Measurements from ENCODE around the gene APOBEC4. TPM values are rescaled to one million over a fixed set of nuclear protein-coding genes. Genes with fewer than 3 reads are reported as not detected.

Gene APOBEC4
- total RNA-seq, 1 experiment from 2014 or later: not detected

- Histone ChIP-seq H3K4me1 (no peaks in the 10 kb centered on the region), H3K27me3 (replicated peaks; ENCODE audit: control insufficient read depth, insufficient read depth, low read length) (no peaks in the 10 kb centered on the region), H3K36me3 (ENCODE audit: control insufficient read depth, insufficient read depth, low read length) (no peaks in the 10 kb centered on the region), H3K4me3 (ENCODE audit: low read depth, low read length) (no peak overlapping the region), H3K9me3 (no peaks in the 10 kb centered on the region)
- no peak for DNase-seq
- H3K36me3 Mint-ChIP-seq (ENCODE audit: insufficient read depth, unreplicated experiment): no peaks in the 10 kb centered on the region
- intact Hi-C loops (cut with micrococcal nuclease; ENCODE audit: unreplicated experiment): no loop called here
- POLR2A ChIA-PET: no interaction called here
- no TSS peak for BruUV-seq (replicated peaks)
- no peak for TF ChIP-seq CTCF (IDR thresholded peaks at IDR 0.05; ENCODE audit: insufficient read depth in 1 of 2, low read depth in 1 of 2, low read length in 1 of 2, severe bottlenecking in 1 of 2, unreplicated experiment in 1 of 2)
- H3K27ac Mint-ChIP-seq (ENCODE audit: unreplicated experiment): no peak overlapping the region
- H3K27me3 Mint-ChIP-seq (ENCODE audit: insufficient read depth, unreplicated experiment): no peaks in the 10 kb centered on the region
- no peaks in the 10 kb centered on the region for H3K9me3 Mint-ChIP-seq (ENCODE audit: unreplicated experiment)
- CTCF ChIA-PET: no interaction called here
- H3K4me3 Mint-ChIP-seq (ENCODE audit: unreplicated experiment): no peak overlapping the region
- no peaks in the 10 kb centered on the region for H3K4me1 Mint-ChIP-seq (ENCODE audit: low read depth, unreplicated experiment)
Measured at GRCh38 chr1:183597656-183598347, 55.3 kb downstream of the APOBEC4 start.

- Mint-ChIP-seq H3K9me3 (ENCODE audit: unreplicated experiment) (no peaks in the 10 kb centered on the region), H3K4me3 (ENCODE audit: unreplicated experiment) (no peak overlapping the region), H3K36me3 (ENCODE audit: insufficient read depth, unreplicated experiment) (no peaks in the 10 kb centered on the region), H3K27ac (ENCODE audit: unreplicated experiment) (no peak overlapping the region), H3K27me3 (ENCODE audit: insufficient read depth, unreplicated experiment) (no peaks in the 10 kb centered on the region), H3K4me1 (ENCODE audit: low read depth, unreplicated experiment) (no peaks in the 10 kb centered on the region)
- no peaks in the 10 kb centered on the region for H3K27me3 ChIP-seq (replicated peaks; ENCODE audit: control insufficient read depth, insufficient read depth, low read length)
- TF ChIP-seq CTCF (IDR thresholded peaks at IDR 0.05; ENCODE audit: insufficient read depth in 1 of 2, low read depth in 1 of 2, low read length in 1 of 2, severe bottlenecking in 1 of 2, unreplicated experiment in 1 of 2): no peak
- no peak for DNase-seq
- intact Hi-C loops (cut with micrococcal nuclease; ENCODE audit: unreplicated experiment): no loop called here
- POLR2A ChIA-PET: no interaction called here
- no peaks in the 10 kb centered on the region for H3K4me1 ChIP-seq
- H3K4me3 ChIP-seq (ENCODE audit: low read depth, low read length): no peak overlapping the region
- CTCF ChIA-PET: no interaction called here
- H3K36me3 ChIP-seq (ENCODE audit: control insufficient read depth, insufficient read depth, low read length): no peaks in the 10 kb centered on the region
- BruUV-seq (replicated peaks): no TSS peak
- H3K9me3 ChIP-seq: no peaks in the 10 kb centered on the region
Measured at GRCh38 chr1:183596500-183596899, 56.6 kb downstream of the APOBEC4 start.

Other genes with a start within 250 kb of the APOBEC4 start
- 16.4 and 20.1 TPM in 2 replicates for gene NMNAT2, start 234.9 kb downstream of the APOBEC4 start, total RNA-seq (2022)
- 57.8 and 60.2 TPM in 2 replicates for gene SMG7, start 180.8 kb downstream of the APOBEC4 start, total RNA-seq (2022)
- gene NCF2, start 62.9 kb downstream of the APOBEC4 start, total RNA-seq (2022): 0.58 TPM in 1 of 2 replicates, not detected in the other
- gene ARPC5, start 17.5 kb downstream of the APOBEC4 start, total RNA-seq (2022): 123 and 135 TPM in 2 replicates
- gene RGL1, start 151.8 kb upstream of the APOBEC4 start, total RNA-seq (2022): 33.8 and 34.5 TPM in 2 replicates